ENCODE data around the gene SLC4A1.

Gene SLC4A1

GRCh38 chr17:44267818-44268490, at the start of gene SLC4A1:
Gene SLC4A1, minus strand, starts transcription at chr17:44268135. Its CDS starts 5,269 bp downstream, at chr17:44262866.
- peak; percentile 69 for DNase-seq

- DNase-seq = no peak
Observed at GRCh38 chr17:44317545-44317944, 49.6 kb upstream of the SLC4A1 start.

GRCh38 chr17:44315760-44316731, 48.1 kb upstream of the SLC4A1 start:
- DNase-seq = no peak

- peak; percentile 33 for DNase-seq
Observed at GRCh38 chr17:44314869-44315661, 47.1 kb upstream of the SLC4A1 start.

- DNase-seq = no peak
Observed at GRCh38 chr17:44314524-44314868, 46.6 kb upstream of the SLC4A1 start.

- no peak for DNase-seq
Observed at GRCh38 chr17:44314031-44314430, 46.1 kb upstream of the SLC4A1 start.

- no peak for DNase-seq
Observed at GRCh38 chr17:44312396-44313104, 44.6 kb upstream of the SLC4A1 start.

- DNase-seq = no peak
Observed at GRCh38 chr17:44311562-44312181, 43.7 kb upstream of the SLC4A1 start.

- DNase-seq = no peak
Observed at GRCh38 chr17:44310609-44311376, 42.9 kb upstream of the SLC4A1 start.

- no peak for DNase-seq
Observed at GRCh38 chr17:44310188-44310587, 42.3 kb upstream of the SLC4A1 start.

- no peak for DNase-seq
Observed at GRCh38 chr17:44309472-44309871, 41.5 kb upstream of the SLC4A1 start.

- DNase-seq = no peak
Observed at GRCh38 chr17:44308865-44309264, 40.9 kb upstream of the SLC4A1 start.

GRCh38 chr17:44308320-44308818, 40.4 kb upstream of the SLC4A1 start, which contains the start of gene RUNDC3A:
Gene RUNDC3A, plus strand, starts transcription at chr17:44308601. Its CDS starts 232 bp downstream, at chr17:44308833.
- peak; percentile 89 for DNase-seq

- peak; percentile 41 for DNase-seq
Observed at GRCh38 chr17:44307387-44308186, 39.7 kb upstream of the SLC4A1 start.

GRCh38 chr17:44304651-44305050, 36.7 kb upstream of the SLC4A1 start:
- no peak for DNase-seq

- no peak for DNase-seq
Observed at GRCh38 chr17:44297975-44298374, 30.0 kb upstream of the SLC4A1 start.

GRCh38 chr17:44293509-44294226, 25.7 kb upstream of the SLC4A1 start:
- DNase-seq = no peak

- DNase-seq = peak; percentile 34
Observed at GRCh38 chr17:44287651-44288050, 19.7 kb upstream of the SLC4A1 start.

GRCh38 chr17:44284024-44284400, 16.1 kb upstream of the SLC4A1 start:
- DNase-seq = no peak
